ENCODE results near the gene TCL1B. TPM values are rescaled to one million over a fixed set of nuclear protein-coding genes. Genes with fewer than 3 reads are reported as not detected.

Gene TCL1B
- total and polyA plus RNA-seq, 2 experiments from 2014 or later = 5.5 to 6.0 TPM

GRCh38 chr14:95691591-95691990, 5.4 kb downstream of the TCL1B start:
- Mint-ChIP-seq H3K27me3 (ENCODE audit: insufficient read depth, low read depth, poor library complexity) (peaks cover 16% of the 10 kb centered on the region), H3K36me3 (ENCODE audit: low read depth) (no peaks in the 10 kb centered on the region), H3K4me3 (no peak overlapping the region), H3K9me3 (no peaks in the 10 kb centered on the region), H3K27ac (no peak overlapping the region), H3K4me1 (peaks cover 25% of the 10 kb centered on the region)
- Histone ChIP-seq H3K27ac (ENCODE audit: low read depth) (no peak overlapping the region), H4K20me1 (replicated peaks; ENCODE audit: insufficient read depth) (no peaks in the 10 kb centered on the region), H3F3A (replicated peaks; ENCODE audit: low read depth) (no peaks in the 10 kb centered on the region), H2AFZ (no peak overlapping the region), H3K9me2 (ENCODE audit: insufficient read depth) (no peaks in the 10 kb centered on the region; the same call in 1 of the 2 replicates), H3K36me3 (ENCODE audit: insufficient read depth) (no peaks in the 10 kb centered on the region), H3K4me3 (no peak overlapping the region), H3K4me2 (no peak overlapping the region), H3K27me3 (ENCODE audit: insufficient read depth) (peaks cover 10% of the 10 kb centered on the region), H3K79me2 (replicated peaks; ENCODE audit: insufficient read depth) (no peaks in the 10 kb centered on the region), H3K4me1 (ENCODE audit: insufficient read depth) (peaks cover 20% of the 10 kb centered on the region)
- no peak for DNase-seq (ENCODE audit: low spot score)
- TF ChIP-seq REST (IDR thresholded peaks at IDR 0.05; ENCODE audit: unreplicated experiment) = no peak
- TF ChIP-seq EZH2phosphoT487 (IDR thresholded peaks at IDR 0.05; ENCODE audit: unreplicated experiment) = no peak
- TF ChIP-seq CTCF (conservative IDR thresholded peaks at IDR 0.05; ENCODE audit: low read depth in 2 of 2) = no peak
- TF ChIP-seq STAT1 (IDR thresholded peaks at IDR 0.05; ENCODE audit: unreplicated experiment) = no peak
- no peak for TF ChIP-seq ZNF114 (CRISPR knock-in tag; IDR thresholded peaks at IDR 0.05)
- no peak for TF ChIP-seq ETS1 (IDR thresholded peaks at IDR 0.05)
- no peak for TF ChIP-seq ZNF331 (CRISPR knock-in tag; IDR thresholded peaks at IDR 0.05; ENCODE audit: low read depth)
- TF ChIP-seq EZH2 (IDR thresholded peaks at IDR 0.05; ENCODE audit: low read depth, unreplicated experiment) = no peak
- TF ChIP-seq NANOG (IDR thresholded peaks at IDR 0.05; ENCODE audit: borderline replicate concordance) = no peak
- TF ChIP-seq ZNF462 (CRISPR knock-in tag; IDR thresholded peaks at IDR 0.05) = no peak
- TF ChIP-seq CREB1 (CRISPR knock-in tag; IDR thresholded peaks at IDR 0.05; ENCODE audit: low read depth) = no peak
- TF ChIP-seq JUNB (IDR thresholded peaks at IDR 0.05; ENCODE audit: unreplicated experiment) = no peak
- TF ChIP-seq POLR2AphosphoS5 (IDR thresholded peaks at IDR 0.05; ENCODE audit: low read depth) = no peak
- ATAC-seq = no peak
